K562 (cell line): Measurements from ENCODE around the gene PYCR2. TPM values are rescaled to one million over a fixed set of nuclear protein-coding genes. Genes with fewer than 3 reads are reported as not detected.

Source experiments
- ATAC-seq: fragments of 200-7000 bp; cut with Tn5 transposase; 3 replicates; pipeline ENCODE4 v1.9.1; 2020; ENCODE audit warnings: moderate library complexity
- BruUV-seq: library from RNA; stranded (reverse); fragments of 400-500 nt; replicated peaks from 2 replicates; lab custom pipeline; 2021; lab: Mats Ljungman, UMichigan
- CTCF ChIA-PET: fragments of 300-600 bp; formaldehyde crosslinking; extraction: SDS; loops from one replicate; lab custom pipeline; 2021; ENCODE audit warnings: low intra/inter-chr PET ratio; lab: Yijun Ruan, JAX
- POLR2A ChIA-PET: fragments of 300-600, 350-650 bp; sonication (Branson Sonifier 250); formaldehyde crosslinking; extraction: SDS; loops from one replicate; lab custom pipeline; 2021; ENCODE audit warnings: antibody characterized with exemption, inconsistent platforms; lab: Yijun Ruan, JAX
- DNase-seq, 4 experiments: peaks; one replicate each; pipeline versions ENCODE4 v3.0.0 to v3.0.0-alpha.2; 2011 to 2018; ENCODE audit warnings: low spot score in 3 of 4, mixed read lengths in 3 of 4; ENCODE audit errors: extremely low read depth in 1 of 4
- FAIRE-seq: peaks from 2 replicates; lab custom pipeline; 2011; peaks lifted over from hg19 to GRCh38; lab: Jason Lieb, UNC
- H2AFZ ChIP-seq: 2 replicates; pipeline ENCODE4 v1.6.0; 2011; ENCODE audit warnings: low read depth, low read length, control low read depth, inconsistent platforms
- H3K27ac ChIP-seq: fragments of 200-600 bp; 3 replicates; pipeline ENCODE4 v1.8.0; 2011; ENCODE audit warnings: low read depth, mild to moderate bottlenecking, control low read depth, inconsistent platforms, low read length, moderate library complexity, mixed read lengths; ENCODE audit errors: extremely low read depth
- H3K27me3 ChIP-seq, 2 experiments: fragments of 300-600 bp in 1 of 2; 2 replicates in 1 of 2; 3 replicates in 1 of 2; pipeline versions ENCODE4 v1.6.0 to v1.8.0; 2011; ENCODE audit warnings: inconsistent platforms in 2 of 2, low read length in 2 of 2, mild to moderate bottlenecking in 1 of 2, mixed read lengths in 1 of 2, moderate library complexity in 1 of 2; ENCODE audit not compliant: control insufficient read depth in 2 of 2, insufficient read depth in 2 of 2
- H3K36me3 ChIP-seq: fragments of 300-600 bp; 3 replicates; pipeline ENCODE4 v1.8.0; 2011; ENCODE audit warnings: mild to moderate bottlenecking, low read length, inconsistent platforms; ENCODE audit not compliant: control insufficient read depth, insufficient read depth
- H3K4me1 ChIP-seq, 2 experiments: fragments of 200-600 bp in 1 of 2; replicated peaks in 1 of 2; 2 replicates in 1 of 2; 3 replicates in 1 of 2; pipeline versions ENCODE4 v1.5.1 to v1.8.0; 2011; ENCODE audit warnings: inconsistent platforms in 2 of 2, low read length in 2 of 2, mild to moderate bottlenecking in 1 of 2, mixed read lengths in 1 of 2, moderate library complexity in 1 of 2; ENCODE audit not compliant: control insufficient read depth in 2 of 2, insufficient read depth in 2 of 2
- H3K4me2 ChIP-seq: 2 replicates; pipeline ENCODE4 v1.6.1; 2011; ENCODE audit warnings: low read length, control low read depth, inconsistent platforms, mixed read lengths; ENCODE audit not compliant: insufficient read depth
- H3K4me3 ChIP-seq: fragments of 200-600 bp; sonication (generic), shearing (Covaris generic); 2 replicates; pipeline ENCODE4 v1.5.1; 2016; ENCODE audit warnings: control low read depth, inconsistent platforms
- H3K79me2 ChIP-seq: fragments of 200-600 bp; 3 replicates; pipeline ENCODE4 v1.8.0; 2011; ENCODE audit warnings: low read length, inconsistent platforms; ENCODE audit not compliant: control insufficient read depth, insufficient read depth
- H3K9ac ChIP-seq, 2 experiments: 2 replicates each; pipeline versions ENCODE4 v1.6.0 to v1.6.1; 2011; ENCODE audit warnings: low read depth in 2 of 2, low read length in 2 of 2, control low read depth in 1 of 2, inconsistent platforms in 1 of 2, mild to moderate bottlenecking in 1 of 2, mixed read lengths in 1 of 2; ENCODE audit not compliant: insufficient read depth in 1 of 2
- H3K9me1 ChIP-seq: one replicate; pipeline ENCODE4 v1.6.0; 2011; ENCODE audit warnings: inconsistent platforms, mild to moderate bottlenecking, low read length, moderate library complexity; ENCODE audit not compliant: control insufficient read depth, insufficient read depth
- H3K9me3 ChIP-seq: replicated peaks from 2 replicates; pipeline ENCODE4 v1.5.1; 2011; ENCODE audit warnings: low read depth, low read length, inconsistent platforms; ENCODE audit not compliant: control insufficient read depth, insufficient read depth
- H4K20me1 ChIP-seq: replicated peaks from 2 replicates; pipeline ENCODE4 v1.6.1; 2011; ENCODE audit warnings: low read length, inconsistent platforms, mixed read lengths; ENCODE audit not compliant: control insufficient read depth, insufficient read depth
- MCM7 ChIP-seq, 2 experiments: fragments of 450-650 bp; IDR thresholded peaks; 2 replicates each; pipeline ENCODE4 v1.6.1; 2016 to 2018
- MTA2 ChIP-seq: fragments of 450-650 bp; IDR thresholded peaks from 2 replicates; pipeline ENCODE4 v1.6.1; 2016; ENCODE audit warnings: low read depth
- MTA3 ChIP-seq: fragments of 450-650 bp; formaldehyde crosslinking; IDR thresholded peaks from 2 replicates; pipeline ENCODE4 v1.6.1; 2017; ENCODE audit warnings: mild to moderate bottlenecking, borderline replicate concordance
- PHF8 ChIP-seq: fragments of 200-600 bp; sonication (generic); IDR thresholded peaks from 2 replicates; pipeline ENCODE4 v1.6.1; 2012; ENCODE audit warnings: mixed run types, mild to moderate bottlenecking, inconsistent platforms, low read length, moderate library complexity, borderline replicate concordance
- SLC30A9 ChIP-seq: fragments of 250-450 bp; sonication (Bioruptor Pico); IDR thresholded peaks from 2 replicates; pipeline ENCODE4 v1.8.0; 2022; ENCODE audit warnings: mild to moderate bottlenecking, moderate library complexity
- UBTF ChIP-seq, 2 experiments: IDR thresholded peaks; 2 replicates each; pipeline ENCODE4 v1.6.1; 2012; ENCODE audit warnings: improper control_type of control experiment in 2 of 2, low read depth in 2 of 2, low read length in 2 of 2, borderline replicate concordance in 1 of 2
- ZBTB7A ChIP-seq: IDR thresholded peaks from 2 replicates; pipeline ENCODE4 v1.6.1; 2011; ENCODE audit warnings: low read depth, mild to moderate bottlenecking, low read length, moderate library complexity, borderline replicate concordance; ENCODE audit not compliant: control insufficient read depth
- ZFX ChIP-seq: sonication (generic); formaldehyde crosslinking; IDR thresholded peaks from 2 replicates; pipeline ENCODE4 v1.8.0; 2022; ENCODE audit warnings: mild to moderate bottlenecking, missing genetic modification reagents, moderate library complexity
- WGBS: fragments of 100-300 bp; shearing (Covaris generic); methylation state at CpG from one replicate; pipeline ENCODE4 v1.1.6; 2016; ENCODE audit warnings: low coverage, mixed read lengths; ENCODE audit not compliant: insufficient coverage; ENCODE audit errors: missing lambda C conversion rate; 5-methylcytosine and 5-hydroxymethylcytosine counted together
- in situ Hi-C: fragments of 300-500 bp; cut with MboI; formaldehyde crosslinking; loops from 4 replicates; pipeline ENCODE4 v1.15.0; 2018; ENCODE audit warnings: inconsistent platforms, mixed read lengths
- intact Hi-C: fragments of 100-400 bp; cut with micrococcal nuclease; formaldehyde crosslinking; loops from 2 replicates; pipeline ENCODE4 v1.14.2; 2022
- polyA plus RNA-seq, 8 experiments: library from polyadenylated mRNA; depleted of rRNA in 4 of 8; stranded (reverse) in 5 of 8; unstranded in 3 of 8; fragments of >200 nt; fragmentation: Nextera tagmentation in 2 of 8; fragmentation: Illumina TruSeq in 1 of 8; extraction: Ambion mirVana in 2 of 8; extraction: Trizol in 1 of 8; gene quantifications; 2 replicates each; pipeline versions ENCODE4 v1.2.1 to v1.2.3, GENCODE V29; 2011 to 2014; ENCODE audit warnings: inconsistent platforms in 1 of 8, missing spikeins in 1 of 8
- total RNA-seq, 7 experiments: library from RNA; depleted of rRNA in 6 of 7; stranded (reverse); fragments of >200 nt in 6 of 7; fragmentation: Illumina TruSeq in 2 of 7; extraction: Trizol in 2 of 7; gene quantifications; 2 replicates each; pipeline versions ENCODE4 v1.2.1 to v1.2.3, GENCODE V29; 2011 to 2021; ENCODE audit warnings: low replicate concordance in 1 of 7

PYCR2 gene
- total and polyA plus RNA-seq, 9 of the 15 experiments (the other 6 are each of a cell fraction or from before 2014, with no cell fraction given), result 5.5 to 219 (median 127) TPM

- no peak overlapping the region for H2AFZ ChIP-seq
- no peaks in the 10 kb centered on the region for H3K27me3 ChIP-seq
- no peaks in the 10 kb centered on the region for H3K9me3 ChIP-seq
- no peak overlapping the region for H3K4me2 ChIP-seq
- H4K20me1 ChIP-seq, result no peaks in the 10 kb centered on the region; the same call in 1 of the 2 replicates
- intact Hi-C loops (no loop called here), in situ Hi-C loops (no loop called here)
- H3K4me1 ChIP-seq, result peaks cover 0 to 3% of the 10 kb centered on the region in 2 experiments; a peak in 2 of 5 replicates
- DNase-seq (no peak), ATAC-seq (no peak), FAIRE-seq (no peak)
- ChIA-PET POLR2A (interaction anchor here (0.7 to 5.1 kb wide), 4 partner anchors 8 to 364 kb away, joined by 3 to 37 read pairs (median 3); partner anchors contain the start of gene TMEM63A), CTCF (no interaction called here)
- no TSS peak for BruUV-seq
- H3K9ac ChIP-seq, result no peak overlapping the region
- TF ChIP-seq SLC30A9 (CRISPR knock-in tag) (no peak), MTA3 (no peak), ZFX (CRISPR knock-in tag) (no peak), MTA2 (no peak), MCM7 (IDR thresholded peaks at IDR 0.05) (no peak), ZBTB7A (0 out of 2 replicates have a peak, but pooled peaks have one; percentile 22), PHF8 (no peak), UBTF (IDR thresholded peaks at IDR 0.05; ENCODE audit: borderline replicate concordance in 1 of 2, low read depth in 2 of 2, low read length in 2 of 2) (no peak)
- WGBS, result 88% methylated on average over 10 of the region's 10 CpGs
- H3K36me3 ChIP-seq, result peaks cover 86% of the 10 kb centered on the region
- no peak overlapping the region for H3K27ac ChIP-seq
- no peaks in the 10 kb centered on the region for H3K9me1 ChIP-seq
- no peak overlapping the region for H3K4me3 ChIP-seq
- peaks cover 2% of the 10 kb centered on the region; the same call in 1 of the 3 replicates for H3K79me2 ChIP-seq
Measured at GRCh38 chr1:225873281-225873850, 50.7 kb downstream of the PYCR2 start.
